Measurements from ENCODE around the gene PAPOLA.

PAPOLA gene

DNA sequence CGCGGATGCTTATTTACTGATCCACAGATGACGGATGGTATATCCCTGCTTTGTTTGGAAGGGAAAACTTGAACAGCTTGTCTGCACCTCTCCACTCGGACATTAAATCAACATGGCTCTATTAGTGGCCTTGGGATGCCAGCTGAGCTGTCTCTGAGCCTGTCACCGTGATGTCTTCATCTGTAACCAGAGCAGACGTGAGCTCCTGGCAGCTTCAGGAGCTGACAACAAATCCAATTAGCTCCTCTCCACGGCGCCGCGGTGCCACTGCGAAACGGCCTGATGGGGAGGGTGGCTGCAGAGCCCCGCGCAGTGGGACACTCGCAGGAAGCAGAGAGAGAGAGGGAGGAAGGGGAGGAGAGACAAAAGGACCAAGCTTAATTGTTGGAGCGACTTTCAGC lies 112.3 kb downstream of the PAPOLA start:
- H3K27me3 ChIP-seq (ENCODE audit: insufficient read depth, low read length) = 0 out of 2 replicates have a peak, but pooled peaks cover 4% of the 10 kb centered on the region
- no peak overlapping the region for H3K27ac ChIP-seq (ENCODE audit: low read length)
- H3K4me3 ChIP-seq (ENCODE audit: low read length) = no peak overlapping the region
- no peaks in the 10 kb centered on the region for H3K4me1 ChIP-seq (ENCODE audit: insufficient read depth, low read length)
- no peaks in the 10 kb centered on the region for H3K36me3 ChIP-seq (ENCODE audit: insufficient read depth, low read depth, low read length)
- no peaks in the 10 kb centered on the region for H3K9me3 ChIP-seq (ENCODE audit: insufficient read depth, low read depth, low read length)
- H3K9ac ChIP-seq (ENCODE audit: low read depth, low read length) = no peak overlapping the region

DNA sequence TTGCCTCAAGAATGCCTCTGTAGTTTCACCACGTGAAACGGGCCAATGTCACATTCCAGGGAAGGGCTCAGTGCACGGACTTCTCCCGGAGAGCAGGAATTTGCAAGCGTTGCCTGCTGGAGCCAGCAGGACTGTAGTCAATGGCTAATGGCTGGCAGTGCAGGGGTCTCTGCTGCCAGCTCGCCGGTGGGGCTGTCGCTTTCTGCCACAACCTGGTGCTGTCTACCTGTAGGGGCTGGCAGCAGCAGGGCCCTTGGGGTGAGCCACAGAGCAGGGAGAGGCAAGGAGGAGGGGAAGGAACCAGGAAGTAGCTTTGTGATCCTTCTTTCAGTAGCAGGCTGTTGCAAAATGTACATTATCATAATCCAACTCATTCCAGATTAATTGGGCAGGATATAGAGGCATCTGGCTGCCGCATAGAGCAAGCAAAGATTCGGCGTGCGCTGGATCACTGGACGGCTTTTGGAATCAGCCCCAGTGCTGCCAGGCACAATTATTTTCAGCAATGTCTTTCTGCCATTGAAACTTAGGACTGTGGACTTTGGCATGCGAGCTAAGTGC lies 114.1 kb downstream of the PAPOLA start:
- Histone ChIP-seq H3K36me3 (ENCODE audit: insufficient read depth, low read depth, low read length) (no peaks in the 10 kb centered on the region), H3K4me1 (ENCODE audit: insufficient read depth, low read length) (no peaks in the 10 kb centered on the region), H3K4me3 (ENCODE audit: low read length) (no peak overlapping the region), H3K9me3 (ENCODE audit: insufficient read depth, low read depth, low read length) (no peaks in the 10 kb centered on the region), H3K9ac (ENCODE audit: low read depth, low read length) (no peak overlapping the region), H3K27ac (ENCODE audit: low read length) (no peak overlapping the region), H3K27me3 (ENCODE audit: insufficient read depth, low read length) (peaks cover 4% of the 10 kb centered on the region)

Data from iPS-20b (cell line).